HepG2 (cell line): ENCODE results near the gene PANK3. TPM values are rescaled to one million over a fixed set of nuclear protein-coding genes. Genes with fewer than 3 reads are reported as not detected.

Source experiments
- CBFB ChIP-seq: sonication (generic); formaldehyde crosslinking; IDR thresholded peaks from 2 replicates; pipeline ENCODE4 v1.4.0; 2020; ENCODE audit warnings: missing genetic modification reagents
- CREBL2 ChIP-seq: sonication (generic); formaldehyde crosslinking; IDR thresholded peaks from 2 replicates; pipeline ENCODE4 v1.8.1; 2023; ENCODE audit warnings: missing genetic modification reagents, mild to moderate bottlenecking, borderline replicate concordance
- FOXJ3 ChIP-seq: sonication (generic); formaldehyde crosslinking; IDR thresholded peaks from 2 replicates; pipeline ENCODE4 v1.4.0; 2020; ENCODE audit warnings: missing genetic modification reagents, mild to moderate bottlenecking, borderline replicate concordance
- HNRNPK ChIP-seq: fragments of 200-400 bp; formaldehyde crosslinking; IDR thresholded peaks from 2 replicates; pipeline ENCODE4 v1.6.1; 2018; ENCODE audit warnings: low read length, low read depth, moderate library complexity, mild to moderate bottlenecking; ENCODE audit not compliant: poor library complexity, severe bottlenecking
- JDP2 ChIP-seq: sonication (generic); formaldehyde crosslinking; IDR thresholded peaks from 2 replicates; pipeline ENCODE4 v1.8.1; 2022; ENCODE audit warnings: missing genetic modification reagents, borderline replicate concordance
- KAT2B ChIP-seq: fragments of 150-350 bp; IDR thresholded peaks from 2 replicates; pipeline ENCODE4 v1.6.1; 2014; ENCODE audit warnings: low read depth, low read length, borderline replicate concordance
- NRL ChIP-seq: sonication (generic); formaldehyde crosslinking; IDR thresholded peaks from 2 replicates; pipeline ENCODE4 v1.5.0; 2020; ENCODE audit warnings: missing genetic modification reagents, mild to moderate bottlenecking, moderate library complexity, borderline replicate concordance
- PRDM4 ChIP-seq: sonication (generic); formaldehyde crosslinking; IDR thresholded peaks from 2 replicates; pipeline ENCODE4 v1.9.0; 2021; ENCODE audit warnings: missing genetic modification reagents, borderline replicate concordance
- SCMH1 ChIP-seq: sonication (generic); formaldehyde crosslinking; IDR thresholded peaks from 2 replicates; pipeline ENCODE4 v1.9.0; 2021; ENCODE audit warnings: missing genetic modification reagents, mild to moderate bottlenecking, borderline replicate concordance
- SNAPC4 ChIP-seq: sonication (generic); formaldehyde crosslinking; IDR thresholded peaks from 2 replicates; pipeline ENCODE4 v1.4.0; 2020; ENCODE audit warnings: mild to moderate bottlenecking, missing genetic modification reagents
- SOX5 ChIP-seq: IDR thresholded peaks from 2 replicates; pipeline ENCODE4 v1.6.1; 2016; ENCODE audit warnings: borderline replicate concordance
- SP140L ChIP-seq: sonication (generic); formaldehyde crosslinking; IDR thresholded peaks from 2 replicates; pipeline ENCODE4 v1.4.0; 2020; ENCODE audit warnings: missing genetic modification reagents, borderline replicate concordance
- SP5 ChIP-seq: IDR thresholded peaks from 2 replicates; pipeline ENCODE4 v1.6.1; 2016; ENCODE audit warnings: low read depth, borderline replicate concordance
- ZBTB14 ChIP-seq: sonication (generic); formaldehyde crosslinking; IDR thresholded peaks from 2 replicates; pipeline ENCODE4 v1.4.0; 2020; ENCODE audit warnings: missing genetic modification reagents
- ZBTB25 ChIP-seq: IDR thresholded peaks from 2 replicates; pipeline ENCODE4 v1.6.1; 2018; ENCODE audit warnings: missing genetic modification reagents
- ZNF331 ChIP-seq: sonication (generic); formaldehyde crosslinking; IDR thresholded peaks from 2 replicates; pipeline ENCODE4 v1.4.0; 2020; ENCODE audit warnings: missing genetic modification reagents
- ZNF547 ChIP-seq: sonication (generic); formaldehyde crosslinking; IDR thresholded peaks from 2 replicates; pipeline ENCODE4 v1.5.1; 2020; ENCODE audit warnings: mild to moderate bottlenecking, missing genetic modification reagents
- ZNF615 ChIP-seq: sonication (generic); formaldehyde crosslinking; IDR thresholded peaks from 2 replicates; pipeline ENCODE4 v1.5.0; 2020; ENCODE audit warnings: mild to moderate bottlenecking, missing genetic modification reagents, borderline replicate concordance
- ZNF670 ChIP-seq: sonication (generic); formaldehyde crosslinking; IDR thresholded peaks from 2 replicates; pipeline ENCODE4 v1.8.0; 2022; ENCODE audit warnings: mild to moderate bottlenecking, missing genetic modification reagents, borderline replicate concordance
- polyA plus RNA-seq, 8 experiments: library from polyadenylated mRNA; depleted of rRNA in 3 of 8; stranded (reverse) in 7 of 8; unstranded in 1 of 8; fragments of >200 nt; fragmentation: Illumina TruSeq in 4 of 8; extraction: Trizol in 4 of 8; gene quantifications; 2 replicates each; pipeline versions ENCODE4 v1.2.1 to v1.2.3, GENCODE V29; 2011 to 2016; ENCODE audit warnings: low read depth in 4 of 8, missing spikeins in 1 of 8, mixed read lengths in 1 of 8; ENCODE audit not compliant: insufficient read depth in 1 of 8
- total RNA-seq, 5 experiments: library from RNA; depleted of rRNA; stranded (reverse); fragments of >200 nt; fragmentation: Illumina TruSeq; extraction: Trizol; gene quantifications; 2 replicates each; pipeline ENCODE4 v1.2.3, GENCODE V29; 2016; ENCODE audit warnings: low read depth in 1 of 5

The PANK3 gene
- total and polyA plus RNA-seq, 2 of the 13 experiments (the other 11 are each of a cell fraction or from before 2014, with no cell fraction given): 26.9 to 69.5 TPM

GRCh38 chr5:168579488-168580226 is 489 bp upstream of the PANK3 start (continued):
- no peak for TF ChIP-seq SNAPC4 (CRISPR knock-in tag)
- no peak for TF ChIP-seq HNRNPK
- TF ChIP-seq ZNF670 (CRISPR knock-in tag): peak; percentile 78
- no peak for TF ChIP-seq SP5 (CRISPR knock-in tag)
- TF ChIP-seq SCMH1 (CRISPR knock-in tag): no peak
- TF ChIP-seq ZBTB25 (CRISPR knock-in tag): peak; percentile 100
- 0 out of 2 replicates have a peak, but pooled peaks have one; percentile 38 for TF ChIP-seq FOXJ3 (CRISPR knock-in tag)
- peak; percentile 36; the same call in 1 of the 2 replicates for TF ChIP-seq ZNF615
- no peak for TF ChIP-seq CBFB (CRISPR knock-in tag)
- peak; percentile 54 for TF ChIP-seq ZNF331 (CRISPR knock-in tag)
- TF ChIP-seq PRDM4 (CRISPR knock-in tag): no peak
- TF ChIP-seq KAT2B: no peak
- TF ChIP-seq JDP2 (CRISPR knock-in tag): no peak
- TF ChIP-seq ZNF547 (CRISPR knock-in tag): no peak
- no peak for TF ChIP-seq CREBL2 (CRISPR knock-in tag)
- no peak for TF ChIP-seq NRL (CRISPR knock-in tag)
- TF ChIP-seq ZBTB14 (CRISPR knock-in tag): no peak
- TF ChIP-seq SP140L (CRISPR knock-in tag): no peak
- TF ChIP-seq SOX5 (CRISPR knock-in tag): peak; percentile 36
